Measurements from ENCODE around the gene PDE7B. TPM values are rescaled to one million over a fixed set of nuclear protein-coding genes. Genes with fewer than 3 reads are reported as not detected.

The PDE7B gene
- total and polyA plus RNA-seq, 2 of the 13 experiments (the other 11 are each of a cell fraction or from before 2014, with no cell fraction given) = not detected

DNA sequence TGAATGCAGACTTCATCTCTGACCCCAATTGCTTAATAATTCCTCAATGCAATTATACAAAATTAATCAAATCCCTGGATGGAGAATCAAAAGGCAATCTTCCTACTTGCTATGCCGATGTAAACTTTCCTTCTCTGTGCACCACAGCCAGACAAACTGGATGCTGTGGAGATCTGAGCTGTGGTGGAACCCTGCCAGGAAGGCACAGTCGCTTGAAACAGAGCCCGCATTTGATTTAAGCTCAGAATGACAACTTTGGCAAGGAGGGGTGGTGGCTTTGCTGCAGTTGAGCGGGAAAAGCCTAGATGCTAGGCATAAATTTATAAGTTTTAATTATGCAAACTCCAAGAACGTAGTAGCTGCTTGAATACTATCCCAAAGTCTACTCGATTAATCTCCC is 207.8 kb downstream of the PDE7B start (continued):
- TF ChIP-seq, protein P1, sequence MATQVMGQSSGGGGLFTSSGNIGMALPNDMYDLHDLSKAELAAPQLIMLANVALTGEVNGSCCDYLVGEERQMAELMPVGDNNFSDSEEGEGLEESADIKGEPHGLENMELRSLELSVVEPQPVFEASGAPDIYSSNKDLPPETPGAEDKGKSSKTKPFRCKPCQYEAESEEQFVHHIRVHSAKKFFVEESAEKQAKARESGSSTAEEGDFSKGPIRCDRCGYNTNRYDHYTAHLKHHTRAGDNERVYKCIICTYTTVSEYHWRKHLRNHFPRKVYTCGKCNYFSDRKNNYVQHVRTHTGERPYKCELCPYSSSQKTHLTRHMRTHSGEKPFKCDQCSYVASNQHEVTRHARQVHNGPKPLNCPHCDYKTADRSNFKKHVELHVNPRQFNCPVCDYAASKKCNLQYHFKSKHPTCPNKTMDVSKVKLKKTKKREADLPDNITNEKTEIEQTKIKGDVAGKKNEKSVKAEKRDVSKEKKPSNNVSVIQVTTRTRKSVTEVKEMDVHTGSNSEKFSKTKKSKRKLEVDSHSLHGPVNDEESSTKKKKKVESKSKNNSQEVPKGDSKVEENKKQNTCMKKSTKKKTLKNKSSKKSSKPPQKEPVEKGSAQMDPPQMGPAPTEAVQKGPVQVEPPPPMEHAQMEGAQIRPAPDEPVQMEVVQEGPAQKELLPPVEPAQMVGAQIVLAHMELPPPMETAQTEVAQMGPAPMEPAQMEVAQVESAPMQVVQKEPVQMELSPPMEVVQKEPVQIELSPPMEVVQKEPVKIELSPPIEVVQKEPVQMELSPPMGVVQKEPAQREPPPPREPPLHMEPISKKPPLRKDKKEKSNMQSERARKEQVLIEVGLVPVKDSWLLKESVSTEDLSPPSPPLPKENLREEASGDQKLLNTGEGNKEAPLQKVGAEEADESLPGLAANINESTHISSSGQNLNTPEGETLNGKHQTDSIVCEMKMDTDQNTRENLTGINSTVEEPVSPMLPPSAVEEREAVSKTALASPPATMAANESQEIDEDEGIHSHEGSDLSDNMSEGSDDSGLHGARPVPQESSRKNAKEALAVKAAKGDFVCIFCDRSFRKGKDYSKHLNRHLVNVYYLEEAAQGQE (IDR thresholded peaks at IDR 0.05; ENCODE audit: borderline replicate concordance in 1 of 2, low read depth in 1 of 2, low read length in 2 of 2) = no peak
- TF ChIP-seq KMT2A (CRISPR knock-in tag; IDR thresholded peaks at IDR 0.05) (no peak), SP4 (CRISPR knock-in tag; IDR thresholded peaks at IDR 0.05) (no peak), CBX1 (IDR thresholded peaks at IDR 0.05; ENCODE audit: low read depth) (no peak), UBTF (CRISPR knock-in tag; IDR thresholded peaks at IDR 0.05) (no peak), ZNF232 (CRISPR knock-in tag; IDR thresholded peaks at IDR 0.05; ENCODE audit: borderline replicate concordance) (no peak), ZNF615 (CRISPR knock-in tag; IDR thresholded peaks at IDR 0.05; ENCODE audit: borderline replicate concordance) (no peak), RXRB (CRISPR knock-in tag; IDR thresholded peaks at IDR 0.05; ENCODE audit: borderline replicate concordance) (no peak), IRF2 (CRISPR knock-in tag; IDR thresholded peaks at IDR 0.05) (no peak), ZNF773 (CRISPR knock-in tag; IDR thresholded peaks at IDR 0.05; ENCODE audit: borderline replicate concordance) (no peak), FOXM1 (CRISPR knock-in tag; IDR thresholded peaks at IDR 0.05) (no peak), PHF21A (CRISPR knock-in tag; IDR thresholded peaks at IDR 0.05) (no peak)
- TF ChIP-seq, protein P2, sequence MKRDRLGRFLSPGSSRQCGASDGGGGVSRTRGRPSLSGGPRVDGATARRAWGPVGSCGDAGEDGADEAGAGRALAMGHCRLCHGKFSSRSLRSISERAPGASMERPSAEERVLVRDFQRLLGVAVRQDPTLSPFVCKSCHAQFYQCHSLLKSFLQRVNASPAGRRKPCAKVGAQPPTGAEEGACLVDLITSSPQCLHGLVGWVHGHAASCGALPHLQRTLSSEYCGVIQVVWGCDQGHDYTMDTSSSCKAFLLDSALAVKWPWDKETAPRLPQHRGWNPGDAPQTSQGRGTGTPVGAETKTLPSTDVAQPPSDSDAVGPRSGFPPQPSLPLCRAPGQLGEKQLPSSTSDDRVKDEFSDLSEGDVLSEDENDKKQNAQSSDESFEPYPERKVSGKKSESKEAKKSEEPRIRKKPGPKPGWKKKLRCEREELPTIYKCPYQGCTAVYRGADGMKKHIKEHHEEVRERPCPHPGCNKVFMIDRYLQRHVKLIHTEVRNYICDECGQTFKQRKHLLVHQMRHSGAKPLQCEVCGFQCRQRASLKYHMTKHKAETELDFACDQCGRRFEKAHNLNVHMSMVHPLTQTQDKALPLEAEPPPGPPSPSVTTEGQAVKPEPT (CRISPR knock-in tag; IDR thresholded peaks at IDR 0.05; ENCODE audit: low read depth) = no peak
